NOMO-1 treated with dmso at 0.1 percent for 144 hours (cell line): ENCODE results near the gene ZNF784.

Experiments used
- DNase-seq: peaks from one replicate; lab custom pipeline; 2025; ENCODE audit not compliant: unreplicated experiment; lab: John Stamatoyannopoulos, UW

The ZNF784 gene

DNA sequence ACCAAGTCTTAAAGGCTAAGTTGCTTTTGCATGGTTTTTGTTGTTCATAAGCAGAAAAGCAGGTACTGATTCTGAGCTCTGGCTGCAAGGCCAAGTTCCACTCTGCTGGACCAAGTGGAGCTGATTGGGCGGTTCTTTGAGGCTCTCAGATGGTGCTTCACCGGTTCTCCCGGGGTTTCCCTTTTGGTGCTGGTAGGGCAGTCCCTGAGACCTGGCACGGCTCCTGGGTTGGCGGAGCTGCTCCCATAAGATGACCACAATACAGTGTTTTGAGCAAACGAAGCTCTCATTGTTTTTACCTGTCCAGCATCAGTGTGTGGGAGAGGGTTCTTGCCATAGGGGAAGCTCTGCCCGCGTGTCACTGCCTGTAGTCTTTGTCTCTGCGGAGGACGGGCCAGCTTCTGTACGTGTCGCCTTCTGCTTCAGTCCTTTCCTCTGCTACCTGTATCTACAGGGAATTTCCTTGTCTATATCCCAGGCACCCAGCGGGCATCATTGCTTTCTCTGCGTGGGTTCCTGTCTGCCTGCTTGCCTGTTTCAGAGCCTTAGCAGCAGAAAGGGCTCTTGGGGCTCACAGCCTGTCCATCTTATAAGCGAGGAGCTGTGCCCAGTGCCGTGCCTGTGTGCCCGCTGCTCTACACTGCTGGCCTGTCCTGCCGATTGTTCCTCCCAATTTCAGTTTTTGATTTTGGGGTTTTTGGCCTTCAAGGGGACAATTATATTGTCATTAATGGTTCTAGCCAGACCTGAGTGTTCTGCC, 32.8 kb upstream of the ZNF784 start:
- DNase-seq: no peak

DNA sequence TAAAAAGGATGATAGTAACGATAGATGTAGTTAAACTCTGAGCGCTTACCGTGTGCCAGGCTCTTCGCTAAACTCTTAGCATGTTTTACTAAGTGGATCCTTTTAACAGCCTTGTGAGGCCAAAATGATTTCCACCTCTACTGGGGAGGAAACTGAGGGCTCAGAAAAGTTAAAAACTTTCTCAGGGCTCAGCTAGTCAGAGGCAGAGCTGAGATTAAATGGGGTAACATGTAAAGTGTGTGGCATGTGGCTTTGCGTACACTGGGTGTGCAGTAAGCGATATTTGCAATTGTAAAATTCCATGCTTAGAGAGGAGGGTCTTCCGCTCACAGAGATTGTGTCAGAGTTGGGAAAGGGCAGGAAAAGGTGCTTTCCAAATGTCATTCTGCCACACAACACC, 32.2 kb upstream of the ZNF784 start:
- no peak for DNase-seq

DNA sequence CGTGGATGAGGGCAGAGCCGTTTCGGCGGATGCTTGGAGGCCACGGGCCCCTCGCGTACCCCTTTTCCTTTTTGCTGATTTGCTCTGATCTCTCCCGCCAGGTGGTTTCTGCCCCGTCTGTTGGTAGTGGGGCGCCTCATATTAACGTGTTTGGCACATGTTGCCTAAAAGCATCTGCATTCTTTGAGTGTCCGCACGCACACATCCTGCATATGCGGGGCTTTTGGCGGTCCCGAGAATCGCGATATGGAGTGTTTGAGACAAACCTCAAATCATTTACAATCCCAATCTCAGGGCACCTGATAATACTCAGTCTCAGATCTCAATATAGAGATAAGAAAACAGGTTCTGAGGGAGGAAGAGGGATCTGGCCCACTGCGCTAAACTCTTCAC, 31.3 kb upstream of the ZNF784 start:
- DNase-seq: no peak

DNA sequence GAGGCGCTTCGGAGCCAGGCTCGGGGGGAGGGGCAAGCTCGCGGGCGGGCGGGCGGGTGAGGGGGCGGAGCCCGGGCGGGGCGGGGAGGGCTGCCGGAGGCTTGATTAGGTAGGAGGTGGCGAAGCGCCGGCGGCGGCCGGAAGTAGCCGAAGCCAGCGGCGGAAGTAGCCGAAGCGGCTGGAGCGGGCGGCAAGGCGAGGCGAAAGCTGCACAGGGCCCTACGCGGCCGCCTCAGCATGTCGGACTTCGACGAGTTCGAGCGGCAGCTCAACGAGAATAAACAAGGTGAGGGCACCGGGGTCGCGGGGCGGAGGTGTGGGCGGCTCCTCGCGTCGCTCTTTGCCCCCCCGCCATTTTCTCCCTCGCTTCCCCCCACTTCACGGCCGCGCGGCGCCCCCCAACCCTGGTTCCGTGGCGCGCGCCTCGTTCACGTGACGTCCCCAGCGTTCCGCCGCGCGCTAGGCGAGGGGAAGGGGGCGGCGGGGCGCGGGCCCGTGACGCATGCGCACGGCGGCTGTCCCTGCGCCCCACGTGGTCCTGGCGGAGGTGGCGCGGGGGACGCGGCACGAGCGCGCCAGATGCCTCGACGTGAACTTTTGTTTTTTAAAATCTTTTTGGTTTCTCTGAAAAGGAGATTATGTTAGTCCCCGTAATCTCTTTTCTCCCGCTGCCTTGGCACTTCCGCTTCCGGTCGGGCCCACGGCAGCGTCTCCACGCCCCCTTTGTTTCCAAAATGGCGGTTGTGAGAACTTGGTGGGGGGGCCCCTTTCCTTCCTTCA, 30.7 kb upstream of the ZNF784 start, which contains the start of gene U2AF2:
Gene U2AF2, plus strand, starts transcription at position 168 of the 780 bp plus-strand sequence. Its CDS starts 70 bp downstream, at position 238.
- DNase-seq: peak; percentile 91

DNA sequence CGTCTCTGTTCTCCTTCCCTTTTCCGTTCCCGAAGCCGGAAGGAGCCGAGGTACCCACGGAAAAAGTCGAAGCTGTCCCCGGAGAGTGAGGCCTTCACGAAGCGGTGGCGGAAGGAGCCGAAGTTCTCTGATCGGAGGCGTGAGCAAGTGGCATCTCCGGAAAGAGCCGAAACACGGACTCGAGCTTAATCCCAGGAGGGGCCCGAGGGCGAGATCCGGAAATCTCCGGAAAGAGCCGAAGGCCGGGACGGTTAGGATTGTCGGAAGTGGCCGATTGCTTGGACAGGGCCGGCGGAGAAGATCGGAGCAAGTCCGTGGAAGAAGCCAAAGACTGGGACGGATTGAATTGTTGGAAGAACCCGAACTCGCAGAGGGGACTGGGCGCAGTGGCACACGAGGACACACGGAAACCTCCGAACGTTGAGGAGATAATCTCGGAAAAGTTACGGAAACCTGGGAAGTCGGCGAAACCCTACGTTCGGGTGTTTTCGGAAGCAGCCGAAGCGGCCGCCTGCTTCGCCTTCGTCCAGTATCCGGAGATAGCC, 30.0 kb upstream of the ZNF784 start:
- DNase-seq: peak; percentile 100

DNA sequence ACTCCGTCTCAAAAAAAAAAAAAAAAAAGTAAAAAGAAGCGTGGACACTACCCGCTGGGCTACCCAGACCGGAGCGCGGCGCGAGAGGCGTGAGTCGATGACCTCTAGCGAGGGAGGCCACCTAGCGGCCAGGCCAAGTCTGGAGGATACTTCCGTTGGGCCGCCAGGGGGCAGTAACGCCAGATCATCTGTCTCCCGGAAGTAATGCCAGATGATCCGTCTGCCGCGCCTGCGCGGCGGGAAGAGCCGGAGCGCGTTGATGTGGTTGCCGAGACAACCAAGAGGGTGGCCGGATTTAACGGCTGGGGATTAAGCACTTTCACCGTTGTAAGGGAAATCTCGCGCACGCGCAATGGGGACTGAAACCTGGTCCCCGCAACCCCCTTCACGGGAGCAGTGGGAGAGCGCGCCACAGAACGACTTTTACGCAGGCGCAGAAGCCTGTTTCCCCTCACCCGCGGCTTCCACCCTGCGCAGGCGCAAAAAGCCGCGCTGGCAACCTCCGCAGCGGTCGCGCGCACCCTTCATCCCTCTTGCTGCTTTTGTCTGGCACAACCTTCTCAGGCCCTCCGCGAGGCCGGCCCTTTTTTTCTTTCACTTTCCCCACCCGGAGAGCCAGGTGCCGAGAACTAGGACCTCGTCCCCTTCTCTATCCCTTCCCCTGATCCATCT, 29.4 kb upstream of the ZNF784 start:
- DNase-seq: peak; percentile 96

DNA sequence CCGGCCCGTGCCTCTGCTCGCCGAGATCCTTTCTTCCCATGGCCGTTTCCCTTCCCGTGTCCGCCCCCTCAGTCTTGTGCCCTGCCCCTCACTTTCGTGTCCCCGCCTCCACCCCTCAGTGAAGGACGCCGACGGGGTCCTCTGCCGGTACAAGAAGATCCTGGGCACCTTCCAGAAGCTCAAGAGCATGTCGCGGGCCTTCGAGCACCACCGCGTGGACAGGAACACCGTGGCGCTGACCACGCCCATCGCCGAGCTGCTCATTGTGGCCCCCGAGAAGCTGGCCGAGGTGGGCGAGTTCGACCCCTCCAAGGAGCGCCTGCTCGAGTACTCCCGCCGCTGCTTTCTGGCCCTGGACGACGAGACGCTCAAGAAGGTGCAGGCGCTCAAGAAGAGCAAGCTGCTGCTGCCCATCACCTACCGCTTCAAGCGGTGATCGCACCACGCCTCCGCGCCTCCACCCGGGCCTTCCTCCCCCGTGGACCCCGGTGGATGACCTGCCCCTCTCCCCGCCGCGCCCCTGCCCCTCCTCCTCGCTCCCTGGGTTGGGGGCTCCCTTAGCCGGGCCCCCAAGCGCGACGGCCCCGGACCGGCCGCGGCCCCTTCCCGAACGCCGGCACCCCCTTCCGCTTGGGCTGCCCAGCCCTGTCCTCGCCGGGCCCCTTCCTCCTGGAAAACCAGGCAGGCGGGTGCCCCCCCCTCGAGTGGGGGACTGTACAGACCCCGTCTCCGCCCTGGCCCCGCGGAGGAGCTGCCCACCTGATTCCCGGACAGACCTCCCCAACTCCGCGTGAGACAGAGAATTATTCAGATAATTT, 28.2 kb upstream of the ZNF784 start:
- no peak for DNase-seq

DNA sequence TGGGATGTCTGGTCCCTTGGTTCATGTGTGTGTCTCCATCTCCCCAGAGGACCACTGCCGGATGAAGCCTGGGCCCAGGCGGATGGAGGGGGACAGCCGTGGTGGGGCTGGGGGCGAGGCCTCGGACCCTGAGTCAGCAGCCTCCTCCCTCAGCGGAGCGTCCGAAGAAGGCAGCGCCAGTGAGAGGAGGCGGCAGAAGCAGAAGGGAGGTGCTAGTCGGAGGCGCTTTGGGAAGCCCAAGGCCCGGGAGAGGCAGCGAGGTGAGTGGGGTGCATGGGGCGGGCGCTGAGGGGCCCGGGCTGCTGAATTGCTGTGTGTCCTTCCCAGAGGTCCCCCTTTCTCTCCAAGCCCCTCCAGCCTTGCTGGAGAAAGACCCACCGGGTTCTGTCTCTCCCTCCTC, 26.9 kb upstream of the ZNF784 start:
- DNase-seq: no peak

DNA sequence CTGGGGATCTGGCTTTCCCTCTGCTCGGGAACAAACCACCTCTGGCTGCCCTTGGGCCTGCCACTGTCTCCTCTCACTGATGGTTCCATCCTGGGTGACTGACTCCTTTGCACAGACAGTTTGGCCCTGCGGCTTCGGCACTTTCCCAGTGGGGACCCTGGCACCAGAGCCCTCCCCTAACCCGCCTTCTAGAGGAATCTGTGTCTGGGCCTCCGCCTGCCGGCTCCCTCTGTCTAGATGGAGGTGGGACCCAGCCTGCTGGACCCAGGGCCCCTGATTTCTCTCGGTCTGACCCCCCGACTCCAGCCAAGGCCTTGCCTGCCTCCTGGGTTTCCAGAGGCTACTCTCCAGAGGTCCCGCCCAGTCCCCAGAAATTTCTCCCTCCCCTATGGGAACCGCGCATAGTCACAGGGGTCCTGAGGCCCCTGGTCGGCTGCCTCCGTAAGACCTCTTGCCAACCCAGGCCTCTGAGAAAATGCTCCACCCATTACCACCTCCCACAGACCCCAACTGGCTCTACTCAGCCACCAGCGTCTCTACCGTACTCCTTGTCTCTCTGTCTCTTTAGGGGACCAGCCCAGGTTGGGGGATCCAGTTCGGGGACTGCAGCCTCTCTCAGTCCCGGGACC, 26.4 kb upstream of the ZNF784 start:
- no peak for DNase-seq

DNA sequence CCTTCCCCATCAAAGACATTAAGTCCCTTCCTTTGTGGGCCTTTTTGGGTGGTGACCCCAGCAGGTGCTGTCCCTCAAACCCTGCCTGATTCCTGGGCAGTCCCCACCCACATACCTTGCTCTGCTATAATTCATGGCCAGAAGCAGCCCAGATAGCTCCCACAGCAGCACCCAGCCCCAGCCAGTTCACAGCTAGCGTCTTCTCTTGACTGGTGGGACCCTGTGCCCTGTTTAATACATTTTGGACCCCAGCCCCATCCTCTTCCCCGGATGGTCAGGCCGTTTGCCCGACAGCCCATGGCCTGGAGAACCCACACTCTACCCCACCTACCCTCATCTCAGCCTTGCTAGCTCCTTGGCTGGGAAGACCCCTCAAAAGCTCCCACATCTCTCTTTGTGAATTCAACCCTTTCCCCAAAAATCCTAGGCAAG, 25.8 kb upstream of the ZNF784 start:
- DNase-seq: no peak

DNA sequence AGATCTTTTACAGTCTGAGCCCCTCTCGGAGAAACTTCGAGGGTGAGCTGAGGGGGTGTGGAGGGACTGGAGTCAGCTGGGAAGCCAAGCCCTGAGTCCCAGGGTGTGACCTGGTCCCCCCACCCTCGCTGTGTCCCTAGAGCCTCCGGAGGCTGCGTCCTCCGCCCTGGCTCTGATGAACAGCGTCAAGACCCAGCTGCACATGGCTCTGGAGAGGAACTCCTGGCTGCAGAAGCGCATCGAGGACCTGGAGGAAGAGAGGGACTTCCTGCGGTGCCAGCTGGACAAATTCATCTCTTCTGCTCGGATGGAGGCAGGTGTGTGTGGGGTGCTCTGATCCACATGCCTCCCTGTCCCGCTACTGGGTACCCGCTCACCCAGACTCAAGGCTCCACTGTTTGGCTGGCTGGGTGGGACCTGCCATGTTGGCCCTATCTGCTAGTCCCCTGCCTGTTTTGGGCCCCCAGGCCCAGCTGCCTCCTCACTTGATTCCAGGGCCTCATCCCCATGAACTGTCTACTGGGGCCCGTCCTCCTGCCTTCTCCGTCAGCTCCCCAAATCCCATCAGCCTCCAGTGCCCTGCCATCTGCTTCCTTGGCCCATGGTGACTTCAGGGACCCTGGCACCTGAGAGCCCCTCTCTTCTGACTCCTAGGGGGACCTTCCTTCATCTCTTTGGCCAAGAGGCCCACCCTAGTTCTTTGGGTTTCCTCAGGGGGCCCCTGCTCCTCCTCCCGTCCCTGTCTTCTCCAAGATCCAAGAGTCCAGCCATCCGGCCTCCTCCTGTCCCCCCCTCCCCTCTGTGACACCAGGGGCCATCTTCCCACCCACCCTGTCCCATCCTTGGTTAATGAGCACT, 25.1 kb upstream of the ZNF784 start:
- DNase-seq: no peak

DNA sequence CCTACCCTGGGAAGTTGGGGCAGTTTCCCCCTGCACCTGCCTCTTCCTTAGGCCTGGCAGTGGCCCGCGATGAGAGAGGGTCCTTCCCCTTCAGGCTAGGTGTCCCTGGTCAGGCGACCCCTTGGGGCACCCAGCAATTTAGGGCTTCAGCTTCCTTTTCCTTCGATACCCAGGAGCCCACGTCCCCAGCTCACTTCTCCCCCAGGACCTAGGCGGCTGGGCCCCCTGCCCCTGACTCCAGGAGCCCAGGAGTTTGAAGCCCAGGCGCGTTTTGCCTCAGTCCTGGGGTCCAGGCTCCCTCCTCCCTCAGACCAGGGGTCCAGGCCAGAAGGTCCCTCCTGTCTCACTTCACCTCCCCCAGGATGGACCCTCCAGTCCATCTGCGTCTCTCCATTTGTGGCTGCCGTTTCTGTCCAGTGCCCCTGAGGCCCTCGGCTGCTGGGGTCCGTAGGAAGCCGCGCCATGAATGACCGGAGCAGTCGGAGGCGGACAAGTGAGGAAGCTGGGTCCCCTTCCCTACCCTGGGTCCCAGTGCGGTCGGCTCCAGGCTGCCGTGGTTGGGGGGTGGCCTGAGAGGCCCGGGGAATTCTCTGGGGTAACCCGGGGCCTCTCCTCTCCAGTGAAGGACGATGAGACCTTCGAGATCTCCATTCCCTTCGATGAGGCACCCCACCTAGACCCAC, 24.4 kb upstream of the ZNF784 start:
- no peak for DNase-seq

DNA sequence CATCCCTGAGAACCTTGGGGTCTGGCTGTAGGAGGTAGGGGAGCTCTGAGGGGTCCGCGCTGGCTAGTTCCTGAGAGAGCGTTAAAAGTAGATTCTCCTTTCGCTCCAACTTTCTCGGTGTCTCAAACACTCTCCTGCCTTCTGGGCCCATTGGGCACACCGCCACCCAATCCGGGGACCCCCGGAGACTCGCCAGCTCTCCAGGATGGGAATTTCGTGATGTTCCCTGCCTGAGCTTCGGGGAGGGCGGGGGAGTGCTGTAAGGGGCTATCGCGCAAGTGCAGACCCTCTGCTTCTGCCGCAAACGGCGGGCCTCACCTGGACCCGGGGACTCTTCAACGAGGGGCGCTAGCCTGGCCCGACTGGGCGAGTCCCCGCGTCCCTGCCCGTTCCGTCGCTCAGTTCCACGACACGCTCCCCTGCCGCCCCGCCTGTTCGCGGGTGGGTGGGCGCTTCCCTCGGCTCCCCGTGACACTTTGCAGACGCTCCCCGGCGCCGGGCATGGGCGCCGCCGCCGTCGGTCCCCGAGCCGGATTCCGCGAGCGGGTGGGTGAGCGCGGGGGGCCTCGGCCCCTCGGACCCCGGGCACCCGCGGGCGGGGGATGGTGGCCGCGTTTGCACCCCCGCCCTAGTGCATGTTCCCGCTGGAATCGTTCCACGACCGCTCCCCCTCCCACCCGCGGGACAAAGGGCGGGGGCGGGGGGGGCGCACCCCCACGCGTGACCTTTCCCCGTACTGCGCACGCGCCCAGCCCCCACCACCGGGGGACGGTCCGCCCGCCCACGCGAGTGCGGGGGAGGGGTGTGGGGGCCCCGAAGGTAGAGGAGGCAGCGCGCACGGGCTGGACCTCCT, 23.6 kb upstream of the ZNF784 start, which contains the start of gene CCDC106:
Gene CCDC106, plus strand, starts transcription at position 481 of the 853 bp plus-strand sequence. CDS start 835 bp downstream, outside the sequence.
- no peak for DNase-seq

DNA sequence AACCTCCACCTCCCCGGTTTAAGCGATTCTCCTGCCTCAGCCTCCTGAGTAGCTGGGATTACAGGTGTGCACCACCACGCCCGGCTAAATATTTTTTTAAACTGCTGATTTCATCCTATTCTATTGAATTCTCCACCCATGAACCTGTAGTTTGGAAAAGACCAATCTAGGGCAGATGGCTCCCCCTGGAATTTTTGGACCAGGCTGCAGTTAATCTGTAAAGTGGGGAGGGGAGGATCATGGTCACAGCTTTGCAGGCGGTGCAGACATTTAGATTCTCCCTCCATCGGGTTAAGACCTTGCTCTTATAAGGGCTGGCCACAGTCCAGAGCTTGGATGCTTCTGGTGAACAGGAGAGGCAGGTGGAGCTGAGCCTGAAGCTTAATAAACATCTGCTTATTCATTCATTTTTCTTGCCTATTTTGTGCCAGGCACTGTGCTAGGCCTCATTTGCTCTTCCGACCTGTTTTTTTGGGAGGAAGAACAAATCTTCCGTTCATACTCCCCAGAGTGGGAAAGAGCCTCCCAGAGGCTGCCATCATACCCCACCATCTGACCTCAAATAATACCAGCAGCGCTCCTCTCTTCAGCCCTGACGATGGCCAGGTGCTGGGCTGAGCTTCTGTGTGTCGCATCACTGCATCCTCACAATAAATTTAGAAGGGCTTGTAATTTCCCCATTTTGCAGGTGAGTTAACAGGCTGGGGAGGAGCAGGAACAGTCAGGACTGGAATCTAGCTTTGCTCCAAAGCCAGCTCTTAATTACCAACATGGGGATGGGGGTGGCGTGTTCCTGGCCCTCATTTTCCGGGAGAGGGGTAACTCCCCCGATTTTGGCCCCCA, 22.7 kb upstream of the ZNF784 start:
- DNase-seq: no peak

DNA sequence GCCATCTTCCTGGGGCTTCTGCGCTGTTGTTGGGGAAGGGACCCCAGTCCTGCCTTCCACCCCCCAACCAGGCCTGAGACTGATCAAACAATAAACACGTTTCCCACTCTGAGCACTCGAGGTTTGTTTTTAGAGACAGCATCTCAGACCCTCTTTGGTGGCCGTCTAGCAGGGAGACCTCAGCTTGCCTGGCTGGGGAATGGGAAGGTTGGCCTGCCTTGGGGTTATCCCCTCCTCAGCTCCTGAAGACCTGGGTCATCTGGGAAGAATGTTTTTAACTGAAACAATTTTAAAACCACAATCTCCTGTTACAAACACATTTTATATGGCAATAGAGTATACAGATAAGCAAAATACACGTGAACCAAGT, 21.1 kb upstream of the ZNF784 start:
- no peak for DNase-seq

DNA sequence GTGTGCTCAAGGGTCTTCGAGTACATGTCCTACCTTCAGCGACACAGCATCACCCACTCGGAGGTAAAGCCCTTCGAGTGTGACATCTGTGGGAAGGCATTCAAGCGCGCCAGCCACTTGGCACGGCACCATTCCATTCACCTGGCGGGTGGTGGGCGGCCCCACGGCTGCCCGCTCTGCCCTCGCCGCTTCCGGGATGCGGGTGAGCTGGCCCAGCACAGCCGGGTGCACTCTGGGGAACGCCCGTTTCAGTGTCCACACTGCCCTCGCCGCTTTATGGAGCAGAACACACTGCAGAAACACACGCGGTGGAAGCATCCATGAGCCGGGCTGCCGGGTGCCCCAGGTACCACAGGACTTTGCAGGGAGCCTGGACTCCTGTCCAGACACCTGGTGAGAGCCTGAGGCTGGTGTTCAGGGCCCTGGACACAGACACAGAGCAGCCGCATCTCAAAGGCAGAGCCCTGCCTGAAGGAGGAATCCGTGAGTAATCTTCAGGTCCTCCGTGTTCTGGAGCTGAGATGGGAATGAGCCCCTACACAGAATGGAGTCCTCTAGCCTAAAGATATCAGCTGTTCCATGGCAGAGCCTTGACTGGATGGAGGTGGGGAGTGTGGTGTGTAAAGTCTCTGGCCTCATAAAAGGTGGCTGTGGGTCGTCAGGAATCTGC, 20.6 kb upstream of the ZNF784 start:
- DNase-seq: no peak
